Hepatocyte (in vitro differentiated cells): ENCODE results near the gene SLC22A31. TPM values are rescaled to one million over a fixed set of nuclear protein-coding genes. Genes with fewer than 3 reads are reported as not detected.

Source experiments
- DNase-seq: peaks from one replicate; pipeline ENCODE4 v3.0.0-alpha.2; 2016; ENCODE audit warnings: low spot score
- H2AFZ ChIP-seq: fragments of 200-600 bp; sonication (generic); 2 replicates; pipeline ENCODE4 v1.6.0; 2016; ENCODE audit warnings: antibody characterized with exemption, mild to moderate bottlenecking
- H3K27ac ChIP-seq: fragments of 200-600 bp; sonication (generic); 2 replicates; pipeline ENCODE4 v1.5.1; 2016; ENCODE audit warnings: mild to moderate bottlenecking
- H3K27me3 ChIP-seq: fragments of 200-600 bp; sonication (generic); 2 replicates; pipeline ENCODE4 v1.6.1; 2016
- H3K36me3 ChIP-seq: fragments of 200-600 bp; sonication (generic); replicated peaks from 2 replicates; pipeline ENCODE4 v1.5.1; 2016; ENCODE audit warnings: low read depth; ENCODE audit not compliant: insufficient read depth
- H3K4me1 ChIP-seq: fragments of 200-600 bp; sonication (generic); 2 replicates; pipeline ENCODE4 v1.5.1; 2016; ENCODE audit warnings: mild to moderate bottlenecking, moderate library complexity; ENCODE audit not compliant: insufficient read depth
- H3K4me2 ChIP-seq: fragments of 200-600 bp; sonication (generic); 2 replicates; pipeline ENCODE4 v1.6.0; 2016
- H3K4me3 ChIP-seq: fragments of 200-600 bp; sonication (generic); 2 replicates; pipeline ENCODE4 v1.5.1; 2016; ENCODE audit warnings: mild to moderate bottlenecking
- H3K79me2 ChIP-seq: fragments of 200-600 bp; sonication (generic); 2 replicates; pipeline ENCODE4 v1.6.0; 2017; ENCODE audit warnings: mild to moderate bottlenecking
- H3K9me2 ChIP-seq: fragments of 200-600 bp; sonication (generic); replicated peaks from 2 replicates; pipeline ENCODE4 v1.6.0; 2017; ENCODE audit warnings: mild to moderate bottlenecking; ENCODE audit not compliant: insufficient read depth
- H3K9me3 ChIP-seq: fragments of 200-600 bp; sonication (generic); 2 replicates; pipeline ENCODE4 v1.5.1; 2016; ENCODE audit warnings: low read depth, mild to moderate bottlenecking
- H4K20me1 ChIP-seq: fragments of 200-600 bp; sonication (generic); 2 replicates; pipeline ENCODE4 v1.6.0; 2016; ENCODE audit warnings: mild to moderate bottlenecking; ENCODE audit not compliant: insufficient read depth, poor library complexity, severe bottlenecking
- EZH2 ChIP-seq: fragments of 200-600 bp; sonication (generic); IDR thresholded peaks from 2 replicates; pipeline ENCODE4 v1.6.1; 2016; ENCODE audit warnings: antibody characterized with exemption, mild to moderate bottlenecking, borderline replicate concordance
- EZH2phosphoT487 ChIP-seq: fragments of 200-600 bp; sonication (generic); IDR thresholded peaks from one replicate; pipeline ENCODE4 v1.6.1; 2018; ENCODE audit warnings: antibody characterized with exemption, mild to moderate bottlenecking, low read depth, moderate library complexity; ENCODE audit not compliant: unreplicated experiment, severe bottlenecking
- WGBS: methylation state at CpG from one replicate; pipeline ENCODE4 v1.1.6; 2016; ENCODE audit warnings: low lambda C conversion rate; ENCODE audit errors: missing lambda C conversion rate; 5-methylcytosine and 5-hydroxymethylcytosine counted together
- polyA plus RNA-seq: library from polyadenylated mRNA; unstranded; fragments of >200 nt; fragmentation: Nextera tagmentation; extraction: Ambion mirVana; gene quantifications from 2 replicates; pipeline ENCODE4 v1.2.1, GENCODE V29; 2016
- total RNA-seq: library from RNA; depleted of rRNA; stranded (reverse); fragments of >200 nt; gene quantifications from 2 replicates; pipeline ENCODE4 v1.2.3, GENCODE V29; 2014
- TF ChIP-seq, protein P1 (sequence below): fragments of 200-600 bp; sonication (generic); IDR thresholded peaks from 2 replicates; pipeline ENCODE4 v1.5.1; 2016; ENCODE audit warnings: antibody characterized with exemption, mild to moderate bottlenecking; ENCODE audit not compliant: poor library complexity

SLC22A31 gene
- total and polyA plus RNA-seq, 2 experiments from 2014 or later: 1.4 to 1.6 TPM

GRCh38 chr16:89150981-89151380 is 49.4 kb downstream of the SLC22A31 start:
- Histone ChIP-seq H3K27me3 (no peaks in the 10 kb centered on the region), H2AFZ (no peak overlapping the region), H3K27ac (no peak overlapping the region), H3K9me3 (no peaks in the 10 kb centered on the region), H4K20me1 (no peaks in the 10 kb centered on the region), H3K4me2 (no peak overlapping the region), H3K4me3 (no peak overlapping the region), H3K4me1 (peaks cover 13% of the 10 kb centered on the region), H3K79me2 (no peaks in the 10 kb centered on the region), H3K9me2 (no peaks in the 10 kb centered on the region), H3K36me3 (no peaks in the 10 kb centered on the region)
- WGBS: 94% methylated on average over 8 of the region's 8 CpGs
- no peak for TF ChIP-seq EZH2phosphoT487
- no peak for DNase-seq

GRCh38 chr16:89150090-89150835 is 50.1 kb downstream of the SLC22A31 start:
- H3K27ac ChIP-seq: no peak overlapping the region
- H3K9me2 ChIP-seq: no peaks in the 10 kb centered on the region
- DNase-seq: no peak
- H4K20me1 ChIP-seq: no peaks in the 10 kb centered on the region
- H3K36me3 ChIP-seq: no peaks in the 10 kb centered on the region
- H3K4me1 ChIP-seq: peaks cover 10% of the 10 kb centered on the region
- WGBS: 93% methylated on average over 18 of the region's 18 CpGs
- H3K79me2 ChIP-seq: no peaks in the 10 kb centered on the region
- H3K27me3 ChIP-seq: no peaks in the 10 kb centered on the region
- no peak overlapping the region for H3K4me3 ChIP-seq
- TF ChIP-seq EZH2: no peak
- TF ChIP-seq EZH2phosphoT487: no peak
- TF ChIP-seq, protein P1, sequence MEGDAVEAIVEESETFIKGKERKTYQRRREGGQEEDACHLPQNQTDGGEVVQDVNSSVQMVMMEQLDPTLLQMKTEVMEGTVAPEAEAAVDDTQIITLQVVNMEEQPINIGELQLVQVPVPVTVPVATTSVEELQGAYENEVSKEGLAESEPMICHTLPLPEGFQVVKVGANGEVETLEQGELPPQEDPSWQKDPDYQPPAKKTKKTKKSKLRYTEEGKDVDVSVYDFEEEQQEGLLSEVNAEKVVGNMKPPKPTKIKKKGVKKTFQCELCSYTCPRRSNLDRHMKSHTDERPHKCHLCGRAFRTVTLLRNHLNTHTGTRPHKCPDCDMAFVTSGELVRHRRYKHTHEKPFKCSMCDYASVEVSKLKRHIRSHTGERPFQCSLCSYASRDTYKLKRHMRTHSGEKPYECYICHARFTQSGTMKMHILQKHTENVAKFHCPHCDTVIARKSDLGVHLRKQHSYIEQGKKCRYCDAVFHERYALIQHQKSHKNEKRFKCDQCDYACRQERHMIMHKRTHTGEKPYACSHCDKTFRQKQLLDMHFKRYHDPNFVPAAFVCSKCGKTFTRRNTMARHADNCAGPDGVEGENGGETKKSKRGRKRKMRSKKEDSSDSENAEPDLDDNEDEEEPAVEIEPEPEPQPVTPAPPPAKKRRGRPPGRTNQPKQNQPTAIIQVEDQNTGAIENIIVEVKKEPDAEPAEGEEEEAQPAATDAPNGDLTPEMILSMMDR: no peak
- no peak overlapping the region for H3K4me2 ChIP-seq
- no peak overlapping the region for H2AFZ ChIP-seq
- H3K9me3 ChIP-seq: no peaks in the 10 kb centered on the region

- H3K9me2 ChIP-seq: no peaks in the 10 kb centered on the region
- no peaks in the 10 kb centered on the region for H3K36me3 ChIP-seq
- no peaks in the 10 kb centered on the region for H4K20me1 ChIP-seq
- TF ChIP-seq EZH2phosphoT487: no peak
- no peak for TF ChIP-seq EZH2
- TF ChIP-seq, protein P1: no peak
- 92% methylated on average over 9 of the region's 9 CpGs for WGBS
- H3K4me2 ChIP-seq: no peak overlapping the region
- H3K4me3 ChIP-seq: no peak overlapping the region
- no peak overlapping the region for H2AFZ ChIP-seq
- H3K79me2 ChIP-seq: no peaks in the 10 kb centered on the region
- no peaks in the 10 kb centered on the region for H3K9me3 ChIP-seq
- no peak for DNase-seq
- no peaks in the 10 kb centered on the region for H3K27me3 ChIP-seq
- no peak overlapping the region for H3K27ac ChIP-seq
- H3K4me1 ChIP-seq: peaks cover under 1% of the 10 kb centered on the region
Observed at GRCh38 chr16:89149386-89149785, 51.0 kb downstream of the SLC22A31 start.

DNA sequence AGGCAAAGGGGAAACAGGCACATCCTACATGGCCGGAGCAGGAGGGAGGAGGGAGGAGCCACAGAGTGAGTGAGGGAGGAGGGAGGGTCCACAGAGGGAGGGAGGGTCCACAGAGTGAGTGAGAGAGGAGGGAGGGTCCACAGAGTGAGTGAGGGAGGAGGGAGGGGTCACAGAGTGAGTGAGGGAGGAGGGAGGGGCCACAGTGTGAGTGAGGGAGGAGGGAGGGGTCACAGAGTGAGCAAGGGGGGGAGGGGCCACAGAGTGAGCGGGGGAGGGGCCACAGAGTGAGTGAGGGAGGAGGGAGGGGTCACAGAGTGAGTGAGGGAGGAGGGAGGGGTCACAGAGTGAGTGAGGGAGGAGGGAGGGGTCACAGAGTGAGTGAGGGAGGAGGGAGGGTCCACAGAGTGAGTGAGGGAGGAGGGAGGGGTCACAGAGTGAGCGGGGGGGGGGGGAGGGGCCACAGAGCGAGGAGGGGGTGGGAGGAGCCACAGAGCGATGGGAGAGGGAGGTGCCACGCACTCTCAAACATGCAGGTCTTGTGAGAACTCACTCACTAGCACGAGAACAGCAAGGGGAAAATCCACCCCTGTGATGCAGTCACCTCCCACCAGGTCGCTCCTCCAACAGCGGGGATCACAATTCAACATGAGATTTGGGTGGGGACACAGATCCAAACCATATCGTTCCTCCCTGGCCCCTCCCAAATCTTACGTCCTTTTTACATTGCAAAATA is 53.1 kb downstream of the SLC22A31 start:
- DNase-seq: no peak
- no peak overlapping the region for H3K4me3 ChIP-seq
- no peaks in the 10 kb centered on the region for H3K9me3 ChIP-seq
- TF ChIP-seq, protein P1: no peak
- TF ChIP-seq EZH2 (no peak), EZH2phosphoT487 (no peak)
- no peaks in the 10 kb centered on the region for H4K20me1 ChIP-seq
- no peaks in the 10 kb centered on the region for H3K36me3 ChIP-seq
- no peaks in the 10 kb centered on the region for H3K27me3 ChIP-seq
- H3K79me2 ChIP-seq: no peaks in the 10 kb centered on the region
- no peaks in the 10 kb centered on the region for H3K4me1 ChIP-seq
- no peak overlapping the region for H3K4me2 ChIP-seq
- H3K27ac ChIP-seq: no peak overlapping the region
- 79% methylated on average over 5 of the region's 11 CpGs for WGBS
- no peak overlapping the region for H2AFZ ChIP-seq
- H3K9me2 ChIP-seq: no peaks in the 10 kb centered on the region
